Sigmoid colon (tissue), 4 donors: ENCODE data around the gene PRKN.

Source experiments
- CTCF ChIP-seq, 4 experiments: fragments of 450-650 bp in 3 of 4; fragments of 200-600 bp in 1 of 4; IDR thresholded peaks; one replicate each; pipeline ENCODE4 v1.5.1; 2016 to 2019; ENCODE audit warnings: antibody characterized with exemption in 4 of 4, mild to moderate bottlenecking in 3 of 4, moderate library complexity in 2 of 4
- EP300 ChIP-seq, 4 donors: sonication (generic); formaldehyde crosslinking; IDR thresholded peaks; one replicate each; pipeline ENCODE4 v1.6.1; 2017; ENCODE audit warnings: antibody characterized with exemption in 4 of 4
- POLR2A ChIP-seq, 2 donors: fragments of 450-650 bp; IDR thresholded peaks; one replicate each; pipeline ENCODE4 v1.6.1; 2016; ENCODE audit warnings: antibody characterized with exemption in 2 of 2, mild to moderate bottlenecking in 2 of 2, moderate library complexity in 2 of 2

- TF ChIP-seq CTCF (IDR thresholded peaks at IDR 0.05) (no peak), POLR2A (IDR thresholded peaks at IDR 0.05) (no peak), EP300 (IDR thresholded peaks at IDR 0.05) (no peak)
These were observed 288.6 kb downstream of the PRKN start for GRCh38 chr6:162438980-162439379.
